Measurements from ENCODE around the gene LRRK2. TPM values are rescaled to one million over a fixed set of nuclear protein-coding genes. Genes with fewer than 3 reads are reported as not detected.

LRRK2 gene
- total RNA-seq, 3 donors from 2014 or later, result 11.1 to 30.9 (median 13.5) TPM

- TF ChIP-seq POLR2AphosphoS5 (IDR thresholded peaks at IDR 0.05) (no peak), POLR2A (IDR thresholded peaks at IDR 0.05) (no peak)
- TF ChIP-seq, protein P1, sequence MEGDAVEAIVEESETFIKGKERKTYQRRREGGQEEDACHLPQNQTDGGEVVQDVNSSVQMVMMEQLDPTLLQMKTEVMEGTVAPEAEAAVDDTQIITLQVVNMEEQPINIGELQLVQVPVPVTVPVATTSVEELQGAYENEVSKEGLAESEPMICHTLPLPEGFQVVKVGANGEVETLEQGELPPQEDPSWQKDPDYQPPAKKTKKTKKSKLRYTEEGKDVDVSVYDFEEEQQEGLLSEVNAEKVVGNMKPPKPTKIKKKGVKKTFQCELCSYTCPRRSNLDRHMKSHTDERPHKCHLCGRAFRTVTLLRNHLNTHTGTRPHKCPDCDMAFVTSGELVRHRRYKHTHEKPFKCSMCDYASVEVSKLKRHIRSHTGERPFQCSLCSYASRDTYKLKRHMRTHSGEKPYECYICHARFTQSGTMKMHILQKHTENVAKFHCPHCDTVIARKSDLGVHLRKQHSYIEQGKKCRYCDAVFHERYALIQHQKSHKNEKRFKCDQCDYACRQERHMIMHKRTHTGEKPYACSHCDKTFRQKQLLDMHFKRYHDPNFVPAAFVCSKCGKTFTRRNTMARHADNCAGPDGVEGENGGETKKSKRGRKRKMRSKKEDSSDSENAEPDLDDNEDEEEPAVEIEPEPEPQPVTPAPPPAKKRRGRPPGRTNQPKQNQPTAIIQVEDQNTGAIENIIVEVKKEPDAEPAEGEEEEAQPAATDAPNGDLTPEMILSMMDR (IDR thresholded peaks at IDR 0.05), result no peak
- no peaks in the 10 kb centered on the region for H3K27me3 ChIP-seq
- H3K36me3 ChIP-seq, result no peaks in the 10 kb centered on the region
- no peak overlapping the region for H3K4me3 ChIP-seq
- DNase-seq (ENCODE audit: low spot score in 2 of 2), result no peak
- H3K9me3 ChIP-seq, result no peaks in the 10 kb centered on the region
- intact Hi-C loops (cut with DNase I; ENCODE audit: low total_unique reads), result no loop called here
- no peaks in the 10 kb centered on the region for H3K4me1 ChIP-seq
- H3K27ac ChIP-seq, result no peak overlapping the region
Measured at GRCh38 chr12:40194846-40195245, 30.0 kb upstream of the LRRK2 start.

- DNase-seq (ENCODE audit: low spot score in 2 of 2), result no peak
- Histone ChIP-seq H3K4me3 (no peak overlapping the region), H3K9me3 (no peaks in the 10 kb centered on the region), H3K27ac (no peak overlapping the region), H3K36me3 (no peaks in the 10 kb centered on the region), H3K4me1 (no peaks in the 10 kb centered on the region), H3K27me3 (no peaks in the 10 kb centered on the region)
- intact Hi-C loops (cut with DNase I; ENCODE audit: low total_unique reads), result no loop called here
- TF ChIP-seq POLR2A (IDR thresholded peaks at IDR 0.05), result no peak
- TF ChIP-seq POLR2AphosphoS5 (IDR thresholded peaks at IDR 0.05), result no peak
- TF ChIP-seq, protein P1 (IDR thresholded peaks at IDR 0.05), result no peak
Measured at GRCh38 chr12:40197590-40197989, 27.2 kb upstream of the LRRK2 start.

DNA sequence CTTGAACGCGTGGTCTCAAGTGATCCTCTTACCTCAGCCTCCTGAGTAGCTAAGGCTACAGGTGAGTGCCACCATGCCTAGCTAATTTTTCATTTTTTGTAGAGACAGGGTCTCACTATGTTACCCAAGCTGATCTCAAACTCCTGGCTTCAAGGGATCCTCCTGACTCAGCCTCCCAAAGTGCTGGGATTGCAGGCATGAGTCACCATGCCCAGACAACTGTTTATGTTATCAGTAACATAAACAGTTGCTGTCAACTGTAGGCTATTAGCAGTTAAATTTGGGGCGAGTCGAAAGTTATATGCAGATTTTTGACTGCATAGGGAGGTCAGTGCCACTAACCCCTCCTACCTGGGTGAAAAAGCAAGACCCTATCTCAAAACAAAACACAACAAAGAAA is 26.2 kb upstream of the LRRK2 start:
- no peaks in the 10 kb centered on the region for H3K4me1 ChIP-seq
- H3K4me3 ChIP-seq, result no peak overlapping the region
- H3K9me3 ChIP-seq, result no peaks in the 10 kb centered on the region
- intact Hi-C loops (cut with DNase I; ENCODE audit: low total_unique reads), result no loop called here
- no peak for DNase-seq (ENCODE audit: low spot score in 2 of 2)
- H3K36me3 ChIP-seq, result no peaks in the 10 kb centered on the region
- TF ChIP-seq, protein P1 (IDR thresholded peaks at IDR 0.05), result no peak
- no peak for TF ChIP-seq POLR2AphosphoS5 (IDR thresholded peaks at IDR 0.05)
- TF ChIP-seq POLR2A (IDR thresholded peaks at IDR 0.05), result no peak
- no peaks in the 10 kb centered on the region for H3K27me3 ChIP-seq
- H3K27ac ChIP-seq, result no peak overlapping the region

GRCh38 chr12:40202095-40203059 is 22.4 kb upstream of the LRRK2 start:
- DNase-seq (ENCODE audit: low spot score in 2 of 2), result no peak
- TF ChIP-seq, protein P1 (IDR thresholded peaks at IDR 0.05), result no peak
- no peak for TF ChIP-seq POLR2A (IDR thresholded peaks at IDR 0.05)
- Histone ChIP-seq H3K4me3 (no peak overlapping the region), H3K27ac (no peak overlapping the region), H3K36me3 (no peaks in the 10 kb centered on the region), H3K4me1 (no peaks in the 10 kb centered on the region), H3K27me3 (no peaks in the 10 kb centered on the region), H3K9me3 (no peaks in the 10 kb centered on the region)
- intact Hi-C loops (cut with DNase I; ENCODE audit: low total_unique reads), result no loop called here

DNA sequence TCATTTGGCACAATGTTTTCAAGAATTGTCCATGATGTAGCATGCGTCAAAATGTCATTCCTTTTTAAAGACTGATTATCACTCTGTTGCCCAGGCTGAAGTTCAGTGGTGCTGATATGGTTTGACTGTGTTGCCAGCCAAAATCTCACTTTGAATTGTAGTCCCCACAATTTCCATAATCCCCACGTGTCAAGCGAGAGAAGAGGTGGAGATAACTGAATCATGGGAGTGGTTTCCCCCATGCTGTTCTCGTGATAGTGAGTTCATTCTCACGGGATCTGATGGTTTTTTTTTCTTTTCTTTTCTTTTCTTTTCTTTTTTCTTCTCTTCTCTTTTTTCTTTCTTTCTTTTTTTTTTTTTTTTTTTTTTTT is 21.8 kb upstream of the LRRK2 start:
- no peak for DNase-seq (ENCODE audit: low spot score in 2 of 2)
- Histone ChIP-seq H3K27me3 (no peaks in the 10 kb centered on the region), H3K36me3 (no peaks in the 10 kb centered on the region), H3K4me1 (no peaks in the 10 kb centered on the region), H3K9me3 (no peaks in the 10 kb centered on the region), H3K27ac (no peak overlapping the region), H3K4me3 (no peak overlapping the region)
- intact Hi-C loops (cut with DNase I; ENCODE audit: low total_unique reads), result no loop called here
- TF ChIP-seq POLR2A (IDR thresholded peaks at IDR 0.05) (no peak), POLR2AphosphoS5 (IDR thresholded peaks at IDR 0.05) (no peak)
- TF ChIP-seq, protein P1 (IDR thresholded peaks at IDR 0.05), result no peak
